ENCODE results near the gene RNASE1.
"Not testable (repeated sequence)": the region's sequence is repeated elsewhere in the genome, so short reads cannot be mapped to it uniquely, and the experiment has no call there.

The RNASE1 gene

GRCh38 chr14:20828024-20828694 lies 25.5 kb upstream of the RNASE1 start:
- not testable (repeated sequence) for H2AFZ ChIP-seq (ENCODE audit: low read depth, low read length, severe bottlenecking); H3K27ac ChIP-seq (ENCODE audit: low read depth, low read length); H3K27me3 ChIP-seq (ENCODE audit: low read length); H3K9ac ChIP-seq (ENCODE audit: low read length); H3K36me3 ChIP-seq (ENCODE audit: low read length); H3F3A ChIP-seq (ENCODE audit: insufficient read depth); H3K9me3 ChIP-seq (ENCODE audit: insufficient read depth, low read length); H3K79me2 ChIP-seq (ENCODE audit: insufficient read depth, low read length); H3K9me2 ChIP-seq (replicated peaks; ENCODE audit: insufficient read depth, low read length); H3K4me2 ChIP-seq (ENCODE audit: low read depth, low read length, poor library complexity, severe bottlenecking); H3K4me3 ChIP-seq (ENCODE audit: insufficient read depth, low read length, poor library complexity, severe bottlenecking); H4K20me1 ChIP-seq (ENCODE audit: low read depth, low read length)
- peak; percentile 36 for TF ChIP-seq CTCF (IDR thresholded peaks at IDR 0.05; ENCODE audit: insufficient read depth, low read length, poor library complexity, severe bottlenecking)

DNA sequence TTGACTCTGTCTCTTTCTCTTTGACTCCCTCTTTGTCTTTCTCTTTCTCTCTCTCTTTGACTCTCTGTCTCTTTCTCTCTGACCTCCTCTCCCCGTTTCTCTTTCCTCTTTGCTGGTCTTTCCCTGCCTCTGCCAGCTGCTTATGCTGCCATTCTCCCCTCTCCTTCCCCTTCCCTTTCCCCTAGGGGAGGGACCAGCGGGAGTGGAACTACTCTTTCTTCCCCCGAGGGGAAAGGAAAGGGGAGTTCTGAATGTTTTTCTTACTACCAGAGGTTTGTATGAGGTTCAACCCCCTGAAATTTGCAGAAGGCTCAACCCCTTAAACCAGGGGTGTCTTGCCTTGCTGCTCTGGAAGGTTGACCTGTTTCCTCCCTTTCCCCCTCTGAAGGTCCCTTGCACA lies 24.7 kb upstream of the RNASE1 start:
- Histone ChIP-seq H2AFZ (ENCODE audit: low read depth, low read length, severe bottlenecking) (no peak overlapping the region), H3K36me3 (ENCODE audit: low read length) (no peaks in the 10 kb centered on the region), H3K9me2 (replicated peaks; ENCODE audit: insufficient read depth, low read length) (no peaks in the 10 kb centered on the region), H3K27ac (ENCODE audit: low read depth, low read length) (no peak overlapping the region), H3K79me2 (ENCODE audit: insufficient read depth, low read length) (no peaks in the 10 kb centered on the region), H3K9me3 (ENCODE audit: insufficient read depth, low read length) (no peaks in the 10 kb centered on the region), H4K20me1 (ENCODE audit: low read depth, low read length) (no peaks in the 10 kb centered on the region), H3F3A (ENCODE audit: insufficient read depth) (no peaks in the 10 kb centered on the region), H3K27me3 (ENCODE audit: low read length) (no peaks in the 10 kb centered on the region), H3K4me2 (ENCODE audit: low read depth, low read length, poor library complexity, severe bottlenecking) (no peak overlapping the region), H3K9ac (ENCODE audit: low read length) (no peak overlapping the region), H3K4me3 (ENCODE audit: insufficient read depth, low read length, poor library complexity, severe bottlenecking) (no peak overlapping the region)
- no peak for TF ChIP-seq CTCF (IDR thresholded peaks at IDR 0.05; ENCODE audit: insufficient read depth, low read length, poor library complexity, severe bottlenecking)
- no peak for TF ChIP-seq EZH2phosphoT487 (conservative IDR thresholded peaks at IDR 0.05; ENCODE audit: low read length)

GRCh38 chr14:20826666-20827065 lies 24.0 kb upstream of the RNASE1 start:
- H3K9me3 ChIP-seq (ENCODE audit: insufficient read depth, low read length); H3K9me2 ChIP-seq (replicated peaks; ENCODE audit: insufficient read depth, low read length); H3K4me2 ChIP-seq (ENCODE audit: low read depth, low read length, poor library complexity, severe bottlenecking); H3K27ac ChIP-seq (ENCODE audit: low read depth, low read length); H3K36me3 ChIP-seq (ENCODE audit: low read length); H3K27me3 ChIP-seq (ENCODE audit: low read length); H2AFZ ChIP-seq (ENCODE audit: low read depth, low read length, severe bottlenecking); H3K4me3 ChIP-seq (ENCODE audit: insufficient read depth, low read length, poor library complexity, severe bottlenecking); H3K9ac ChIP-seq (ENCODE audit: low read length); H3K79me2 ChIP-seq (ENCODE audit: insufficient read depth, low read length); H3F3A ChIP-seq (ENCODE audit: insufficient read depth); H4K20me1 ChIP-seq (ENCODE audit: low read depth, low read length): not testable (repeated sequence)

- no peak overlapping the region for H3K9ac ChIP-seq (ENCODE audit: low read length)
- no peaks in the 10 kb centered on the region for H3F3A ChIP-seq (ENCODE audit: insufficient read depth)
- no peaks in the 10 kb centered on the region for H3K36me3 ChIP-seq (ENCODE audit: low read length)
- no peak overlapping the region for H3K4me2 ChIP-seq (ENCODE audit: low read depth, low read length, poor library complexity, severe bottlenecking)
- no peaks in the 10 kb centered on the region for H3K79me2 ChIP-seq (ENCODE audit: insufficient read depth, low read length)
- H3K27ac ChIP-seq (ENCODE audit: low read depth, low read length), result no peak overlapping the region
- no peak for TF ChIP-seq CTCF (IDR thresholded peaks at IDR 0.05; ENCODE audit: insufficient read depth, low read length, poor library complexity, severe bottlenecking)
- TF ChIP-seq EZH2phosphoT487 (conservative IDR thresholded peaks at IDR 0.05; ENCODE audit: low read length), result no peak
- H3K9me2 ChIP-seq (replicated peaks; ENCODE audit: insufficient read depth, low read length), result no peaks in the 10 kb centered on the region
- no peaks in the 10 kb centered on the region for H4K20me1 ChIP-seq (ENCODE audit: low read depth, low read length)
- H3K4me3 ChIP-seq (ENCODE audit: insufficient read depth, low read length, poor library complexity, severe bottlenecking), result no peak overlapping the region
- no peaks in the 10 kb centered on the region for H3K9me3 ChIP-seq (ENCODE audit: insufficient read depth, low read length)
- no peaks in the 10 kb centered on the region for H3K27me3 ChIP-seq (ENCODE audit: low read length)
- H2AFZ ChIP-seq (ENCODE audit: low read depth, low read length, severe bottlenecking), result no peak overlapping the region
These were observed 21.2 kb upstream of the RNASE1 start for GRCh38 chr14:20823859-20824258.

GRCh38 chr14:20821521-20822108 lies 19.0 kb upstream of the RNASE1 start:
- not testable (repeated sequence) for H3K27me3 ChIP-seq (ENCODE audit: low read length); H2AFZ ChIP-seq (ENCODE audit: low read depth, low read length, severe bottlenecking); H3K4me2 ChIP-seq (ENCODE audit: low read depth, low read length, poor library complexity, severe bottlenecking); H3K9me2 ChIP-seq (replicated peaks; ENCODE audit: insufficient read depth, low read length); H3K9me3 ChIP-seq (ENCODE audit: insufficient read depth, low read length); H3K36me3 ChIP-seq (ENCODE audit: low read length); H4K20me1 ChIP-seq (ENCODE audit: low read depth, low read length); H3K79me2 ChIP-seq (ENCODE audit: insufficient read depth, low read length); H3K27ac ChIP-seq (ENCODE audit: low read depth, low read length); H3K4me3 ChIP-seq (ENCODE audit: insufficient read depth, low read length, poor library complexity, severe bottlenecking); H3K9ac ChIP-seq (ENCODE audit: low read length); H3F3A ChIP-seq (ENCODE audit: insufficient read depth)
